SK-N-SH treated with all-trans-retinoic acid at 6 μM for 48 hours (cell line): ENCODE data around the gene ERC1.

Experiments
- ATAC-seq: fragments of 200-7000 bp; cut with Tn5 transposase; 3 replicates; pipeline ENCODE4 v1.9.1; 2020; ENCODE audit warnings: mild to moderate bottlenecking, moderate library complexity
- CSDC2 ChIP-seq: fragments of 250-450 bp; sonication (Bioruptor Pico); IDR thresholded peaks from 2 replicates; pipeline ENCODE4 v1.5.0; 2020; ENCODE audit warnings: mild to moderate bottlenecking, moderate library complexity
- ESRRG ChIP-seq: fragments of 250-450 bp; sonication (Bioruptor Pico); IDR thresholded peaks from 2 replicates; pipeline ENCODE4 v1.6.1; 2021; ENCODE audit warnings: mild to moderate bottlenecking
- GLIS3 ChIP-seq: fragments of 250-450 bp; sonication (Bioruptor Pico); IDR thresholded peaks from 2 replicates; pipeline ENCODE4 v1.5.0; 2020; ENCODE audit warnings: mild to moderate bottlenecking, moderate library complexity
- ISL1 ChIP-seq: fragments of 250-450 bp; sonication (Bioruptor Pico); IDR thresholded peaks from 2 replicates; pipeline ENCODE4 v2.1.2; 2022; ENCODE audit warnings: mild to moderate bottlenecking, moderate library complexity
- PPARA ChIP-seq: fragments of 250-450 bp; sonication (Bioruptor Pico); IDR thresholded peaks from 2 replicates; pipeline ENCODE4 v1.5.0; 2020; ENCODE audit warnings: mild to moderate bottlenecking, borderline replicate concordance
- RARB ChIP-seq: fragments of 250-450 bp; sonication (Bioruptor Pico); IDR thresholded peaks from 2 replicates; pipeline ENCODE4 v1.8.0; 2021; ENCODE audit warnings: mild to moderate bottlenecking, moderate library complexity
- TCF4 ChIP-seq: fragments of 250-450 bp; sonication (Bioruptor Pico); IDR thresholded peaks from 2 replicates; pipeline ENCODE4 v1.8.0; 2021; ENCODE audit warnings: mild to moderate bottlenecking, moderate library complexity, borderline replicate concordance
- TOX ChIP-seq: fragments of 250-450 bp; sonication (Bioruptor Pico); IDR thresholded peaks from 2 replicates; pipeline ENCODE4 v1.8.0; 2021; ENCODE audit warnings: mild to moderate bottlenecking, moderate library complexity, borderline replicate concordance
- ZC3H10 ChIP-seq: fragments of 250-450 bp; sonication (Bioruptor Pico); IDR thresholded peaks from 2 replicates; pipeline ENCODE4 v1.5.1; 2021; ENCODE audit warnings: mild to moderate bottlenecking, moderate library complexity
- ZFP3 ChIP-seq: fragments of 250-450 bp; sonication (Bioruptor Pico); IDR thresholded peaks from 2 replicates; pipeline ENCODE4 v1.5.0; 2020; ENCODE audit warnings: mild to moderate bottlenecking, moderate library complexity
- ZFP30 ChIP-seq: fragments of 450-650 bp; formaldehyde crosslinking; IDR thresholded peaks from 2 replicates; pipeline ENCODE4 v1.5.0; 2022; ENCODE audit warnings: mild to moderate bottlenecking, moderate library complexity
- ZNF565 ChIP-seq: fragments of 450-650 bp; formaldehyde crosslinking; conservative IDR thresholded peaks from 2 replicates; pipeline ENCODE4 v1.5.0; 2020; ENCODE audit warnings: low read depth, mild to moderate bottlenecking, moderate library complexity
- ZNF70 ChIP-seq: fragments of 450-650 bp; formaldehyde crosslinking; IDR thresholded peaks from 2 replicates; pipeline ENCODE4 v1.5.0; 2020; ENCODE audit warnings: mild to moderate bottlenecking, moderate library complexity
- TF ChIP-seq, protein P1 (sequence below): fragments of 250-450 bp; sonication (Bioruptor Pico); IDR thresholded peaks from 2 replicates; pipeline ENCODE4 v1.8.0; 2021; ENCODE audit warnings: low read depth, mild to moderate bottlenecking, moderate library complexity, borderline replicate concordance
- TF ChIP-seq, protein P2 (sequence below): fragments of 250-450 bp; sonication (Bioruptor Pico); IDR thresholded peaks from 2 replicates; pipeline ENCODE4 v1.5.0; 2020; ENCODE audit warnings: mild to moderate bottlenecking, moderate library complexity
- TF ChIP-seq, protein P3 (sequence below): fragments of 250-450 bp; sonication (Bioruptor Pico); IDR thresholded peaks from 2 replicates; pipeline ENCODE4 v1.5.1; 2021; ENCODE audit warnings: mild to moderate bottlenecking, moderate library complexity
- TF ChIP-seq, protein P4 (sequence below): fragments of 250-450 bp; sonication (Bioruptor Pico); IDR thresholded peaks from 2 replicates; pipeline ENCODE4 v1.8.0; 2020; ENCODE audit warnings: mild to moderate bottlenecking, moderate library complexity, borderline replicate concordance

ERC1 gene

GRCh38 chr12:1078002-1078401 lies 87.0 kb downstream of the ERC1 start (continued):
- TF ChIP-seq ZNF70 (CRISPR knock-in tag) (no peak), GLIS3 (CRISPR knock-in tag) (no peak), PPARA (CRISPR knock-in tag) (no peak), ISL1 (no peak)
- TF ChIP-seq, protein P1, sequence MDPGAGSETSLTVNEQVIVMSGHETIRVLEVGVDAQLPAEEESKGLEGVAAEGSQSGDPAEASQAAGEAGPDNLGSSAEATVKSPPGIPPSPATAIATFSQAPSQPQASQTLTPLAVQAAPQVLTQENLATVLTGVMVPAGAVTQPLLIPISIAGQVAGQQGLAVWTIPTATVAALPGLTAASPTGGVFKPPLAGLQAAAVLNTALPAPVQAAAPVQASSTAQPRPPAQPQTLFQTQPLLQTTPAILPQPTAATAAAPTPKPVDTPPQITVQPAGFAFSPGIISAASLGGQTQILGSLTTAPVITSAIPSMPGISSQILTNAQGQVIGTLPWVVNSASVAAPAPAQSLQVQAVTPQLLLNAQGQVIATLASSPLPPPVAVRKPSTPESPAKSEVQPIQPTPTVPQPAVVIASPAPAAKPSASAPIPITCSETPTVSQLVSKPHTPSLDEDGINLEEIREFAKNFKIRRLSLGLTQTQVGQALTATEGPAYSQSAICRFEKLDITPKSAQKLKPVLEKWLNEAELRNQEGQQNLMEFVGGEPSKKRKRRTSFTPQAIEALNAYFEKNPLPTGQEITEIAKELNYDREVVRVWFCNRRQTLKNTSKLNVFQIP (CRISPR knock-in tag): no peak
- TF ChIP-seq, all 23 proteins: peak for 0

- TF ChIP-seq ISL1: no peak
- TF ChIP-seq, protein P2, sequence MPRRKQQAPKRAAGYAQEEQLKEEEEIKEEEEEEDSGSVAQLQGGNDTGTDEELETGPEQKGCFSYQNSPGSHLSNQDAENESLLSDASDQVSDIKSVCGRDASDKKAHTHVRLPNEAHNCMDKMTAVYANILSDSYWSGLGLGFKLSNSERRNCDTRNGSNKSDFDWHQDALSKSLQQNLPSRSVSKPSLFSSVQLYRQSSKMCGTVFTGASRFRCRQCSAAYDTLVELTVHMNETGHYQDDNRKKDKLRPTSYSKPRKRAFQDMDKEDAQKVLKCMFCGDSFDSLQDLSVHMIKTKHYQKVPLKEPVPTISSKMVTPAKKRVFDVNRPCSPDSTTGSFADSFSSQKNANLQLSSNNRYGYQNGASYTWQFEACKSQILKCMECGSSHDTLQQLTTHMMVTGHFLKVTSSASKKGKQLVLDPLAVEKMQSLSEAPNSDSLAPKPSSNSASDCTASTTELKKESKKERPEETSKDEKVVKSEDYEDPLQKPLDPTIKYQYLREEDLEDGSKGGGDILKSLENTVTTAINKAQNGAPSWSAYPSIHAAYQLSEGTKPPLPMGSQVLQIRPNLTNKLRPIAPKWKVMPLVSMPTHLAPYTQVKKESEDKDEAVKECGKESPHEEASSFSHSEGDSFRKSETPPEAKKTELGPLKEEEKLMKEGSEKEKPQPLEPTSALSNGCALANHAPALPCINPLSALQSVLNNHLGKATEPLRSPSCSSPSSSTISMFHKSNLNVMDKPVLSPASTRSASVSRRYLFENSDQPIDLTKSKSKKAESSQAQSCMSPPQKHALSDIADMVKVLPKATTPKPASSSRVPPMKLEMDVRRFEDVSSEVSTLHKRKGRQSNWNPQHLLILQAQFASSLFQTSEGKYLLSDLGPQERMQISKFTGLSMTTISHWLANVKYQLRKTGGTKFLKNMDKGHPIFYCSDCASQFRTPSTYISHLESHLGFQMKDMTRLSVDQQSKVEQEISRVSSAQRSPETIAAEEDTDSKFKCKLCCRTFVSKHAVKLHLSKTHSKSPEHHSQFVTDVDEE (CRISPR knock-in tag): no peak
- TF ChIP-seq, protein P3, sequence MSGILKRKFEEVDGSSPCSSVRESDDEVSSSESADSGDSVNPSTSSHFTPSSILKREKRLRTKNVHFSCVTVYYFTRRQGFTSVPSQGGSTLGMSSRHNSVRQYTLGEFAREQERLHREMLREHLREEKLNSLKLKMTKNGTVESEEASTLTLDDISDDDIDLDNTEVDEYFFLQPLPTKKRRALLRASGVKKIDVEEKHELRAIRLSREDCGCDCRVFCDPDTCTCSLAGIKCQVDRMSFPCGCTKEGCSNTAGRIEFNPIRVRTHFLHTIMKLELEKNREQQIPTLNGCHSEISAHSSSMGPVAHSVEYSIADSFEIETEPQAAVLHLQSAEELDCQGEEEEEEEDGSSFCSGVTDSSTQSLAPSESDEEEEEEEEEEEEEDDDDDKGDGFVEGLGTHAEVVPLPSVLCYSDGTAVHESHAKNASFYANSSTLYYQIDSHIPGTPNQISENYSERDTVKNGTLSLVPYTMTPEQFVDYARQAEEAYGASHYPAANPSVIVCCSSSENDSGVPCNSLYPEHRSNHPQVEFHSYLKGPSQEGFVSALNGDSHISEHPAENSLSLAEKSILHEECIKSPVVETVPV (CRISPR knock-in tag): no peak
- TF ChIP-seq, protein P1 (CRISPR knock-in tag): no peak
- TF ChIP-seq, all 23 proteins: peak for 0
- no peak for ATAC-seq
Measured at GRCh38 chr12:1080520-1081223, 89.6 kb downstream of the ERC1 start.

DNA sequence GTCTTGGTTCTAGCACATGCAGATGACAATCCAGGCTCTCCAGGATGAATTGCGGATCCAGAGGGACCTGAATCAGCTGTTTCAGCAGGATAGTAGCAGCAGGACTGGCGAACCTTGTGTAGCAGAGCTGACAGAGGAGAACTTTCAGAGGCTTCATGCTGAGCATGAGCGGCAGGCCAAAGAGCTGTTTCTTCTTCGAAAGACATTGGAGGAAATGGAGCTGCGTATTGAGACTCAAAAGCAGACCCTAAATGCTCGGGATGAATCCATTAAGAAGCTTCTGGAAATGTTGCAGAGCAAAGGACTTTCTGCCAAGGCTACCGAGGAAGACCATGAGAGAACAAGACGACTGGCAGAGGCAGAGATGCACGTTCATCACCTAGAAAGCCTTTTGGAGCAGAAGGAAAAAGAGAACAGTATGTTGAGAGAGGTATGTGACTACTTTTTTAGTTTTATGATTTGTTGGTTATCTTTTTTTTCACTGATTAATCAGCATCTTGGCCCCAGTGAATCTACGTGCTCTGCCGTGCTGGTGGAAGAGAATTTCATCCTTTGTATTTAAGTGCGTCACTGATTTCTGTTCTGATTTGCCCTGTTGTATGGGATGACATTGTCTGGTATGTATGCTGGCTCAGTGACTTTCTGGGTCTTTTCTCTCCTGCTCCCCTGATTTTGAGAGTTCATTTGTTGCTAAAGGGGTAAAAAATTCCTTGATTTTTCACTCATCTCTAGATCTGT lies 92.3 kb downstream of the ERC1 start:
- TF ChIP-seq ISL1 (peak; percentile 7; the same call in 1 of the 2 replicates), ZFP3 (peak; percentile 26; the same call in 1 of the 2 replicates), ESRRG (CRISPR knock-in tag) (no peak)
- ATAC-seq: peak; percentile 94

- peak; percentile 91 for ATAC-seq
- TF ChIP-seq, protein P2 (CRISPR knock-in tag): no peak
- TF ChIP-seq, protein P3 (CRISPR knock-in tag): no peak
- TF ChIP-seq, protein P4, sequence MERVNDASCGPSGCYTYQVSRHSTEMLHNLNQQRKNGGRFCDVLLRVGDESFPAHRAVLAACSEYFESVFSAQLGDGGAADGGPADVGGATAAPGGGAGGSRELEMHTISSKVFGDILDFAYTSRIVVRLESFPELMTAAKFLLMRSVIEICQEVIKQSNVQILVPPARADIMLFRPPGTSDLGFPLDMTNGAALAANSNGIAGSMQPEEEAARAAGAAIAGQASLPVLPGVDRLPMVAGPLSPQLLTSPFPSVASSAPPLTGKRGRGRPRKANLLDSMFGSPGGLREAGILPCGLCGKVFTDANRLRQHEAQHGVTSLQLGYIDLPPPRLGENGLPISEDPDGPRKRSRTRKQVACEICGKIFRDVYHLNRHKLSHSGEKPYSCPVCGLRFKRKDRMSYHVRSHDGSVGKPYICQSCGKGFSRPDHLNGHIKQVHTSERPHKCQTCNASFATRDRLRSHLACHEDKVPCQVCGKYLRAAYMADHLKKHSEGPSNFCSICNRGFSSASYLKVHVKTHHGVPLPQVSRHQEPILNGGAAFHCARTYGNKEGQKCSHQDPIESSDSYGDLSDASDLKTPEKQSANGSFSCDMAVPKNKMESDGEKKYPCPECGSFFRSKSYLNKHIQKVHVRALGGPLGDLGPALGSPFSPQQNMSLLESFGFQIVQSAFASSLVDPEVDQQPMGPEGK (CRISPR knock-in tag): no peak
- TF ChIP-seq RARB (CRISPR knock-in tag): no peak
- no peak for TF ChIP-seq TOX (CRISPR knock-in tag)
- no peak for TF ChIP-seq GLIS3 (CRISPR knock-in tag)
- no peak for TF ChIP-seq ZFP30
- TF ChIP-seq ZFP3: no peak
- TF ChIP-seq ZNF565 (CRISPR knock-in tag): no peak
- no peak for TF ChIP-seq TCF4
- TF ChIP-seq, protein P1 (CRISPR knock-in tag): no peak
- no peak for TF ChIP-seq CSDC2 (CRISPR knock-in tag)
- TF ChIP-seq ZC3H10 (CRISPR knock-in tag): no peak
Measured at GRCh38 chr12:1083889-1084262, 92.9 kb downstream of the ERC1 start.
